Right atrium auricular region (tissue), 2 donors: ENCODE measurements around the gene SWI5. TPM values are rescaled to one million over a fixed set of nuclear protein-coding genes. Genes with fewer than 3 reads are reported as not detected.

Experiments
- DNase-seq: peaks from one replicate; pipeline ENCODE4 v3.0.0-alpha.2; 2019; ENCODE audit warnings: low spot score
- H3K27ac ChIP-seq, 2 donors: fragments of 200-600 bp; sonication (generic); 1 replicate in 1 of 2; 2 replicates in 1 of 2; pipeline ENCODE4 v1.5.1; 2016 to 2019
- H3K27me3 ChIP-seq, 2 donors: fragments of 200-600 bp; sonication (generic); one replicate each; pipeline versions ENCODE4 v1.5.1 to v1.6.0; 2017 to 2019
- H3K36me3 ChIP-seq: fragments of 200-600 bp; sonication (generic); one replicate; pipeline ENCODE4 v1.5.1; 2016
- H3K4me1 ChIP-seq, 2 donors: fragments of 200-600 bp; sonication (generic); one replicate each; pipeline versions ENCODE4 v1.5.1 to v1.6.0; 2017 to 2019
- H3K4me3 ChIP-seq, 2 donors: fragments of 200-600 bp; sonication (generic); 1 replicate in 1 of 2; 2 replicates in 1 of 2; pipeline ENCODE4 v1.5.1; 2017 to 2019; ENCODE audit warnings: mild to moderate bottlenecking in 1 of 2, moderate library complexity in 1 of 2
- H3K9me3 ChIP-seq, 2 donors: fragments of 200-600 bp; sonication (generic); one replicate each; pipeline ENCODE4 v1.5.1; 2019
- CTCF ChIP-seq, 2 donors: fragments of 200-600 bp; sonication (generic); IDR thresholded peaks; one replicate each; pipeline ENCODE4 v1.5.1; 2019; ENCODE audit warnings: antibody characterized with exemption in 2 of 2
- total RNA-seq, 2 donors: library from RNA; depleted of rRNA; stranded (reverse); fragments of >200 nt; gene quantifications; one replicate each; pipeline ENCODE4 v1.1.0, GENCODE V29; 2016

Gene SWI5
- total RNA-seq, 2 donors from 2014 or later = 21.5 to 23.0 TPM

- Histone ChIP-seq H3K4me1 (no peaks in the 10 kb centered on the region), H3K36me3 (peaks cover 72% of the 10 kb centered on the region), H3K27ac (no peak overlapping the region), H3K27me3 (no peaks in the 10 kb centered on the region), H3K4me3 (no peak overlapping the region), H3K9me3 (no peaks in the 10 kb centered on the region)
- no peak for TF ChIP-seq CTCF (IDR thresholded peaks at IDR 0.05)
- DNase-seq = no peak
These were observed 9.0 kb upstream of the SWI5 start for GRCh38 chr9:128266868-128267590.

GRCh38 chr9:128271112-128271511, 5.0 kb upstream of the SWI5 start:
- Histone ChIP-seq H3K27me3 (no peaks in the 10 kb centered on the region), H3K9me3 (no peaks in the 10 kb centered on the region), H3K27ac (no peak overlapping the region), H3K4me3 (no peak overlapping the region), H3K4me1 (peaks cover 0 to 16% of the 10 kb centered on the region in 2 donors), H3K36me3 (peaks cover 51% of the 10 kb centered on the region)
- TF ChIP-seq CTCF (IDR thresholded peaks at IDR 0.05) = no peak
- DNase-seq = no peak

- Histone ChIP-seq H3K27me3 (no peaks in the 10 kb centered on the region), H3K36me3 (peaks cover 49% of the 10 kb centered on the region), H3K9me3 (no peaks in the 10 kb centered on the region), H3K4me1 (peaks cover 0 to 17% of the 10 kb centered on the region in 2 donors), H3K27ac (no peak overlapping the region), H3K4me3 (no peak overlapping the region)
- no peak for TF ChIP-seq CTCF (IDR thresholded peaks at IDR 0.05)
- no peak for DNase-seq
These were observed 4.6 kb upstream of the SWI5 start for GRCh38 chr9:128271512-128271911.

GRCh38 chr9:128274245-128274644, 1.8 kb upstream of the SWI5 start:
- no peak for DNase-seq
- Histone ChIP-seq H3K4me3 (peak overlapping the region; percentile 86 to 96), H3K27ac (peak overlapping the region in 1 of 2 donors; percentile 97), H3K4me1 (peaks cover 0 to 33% of the 10 kb centered on the region in 2 donors), H3K36me3 (peaks cover 31% of the 10 kb centered on the region), H3K27me3 (no peaks in the 10 kb centered on the region), H3K9me3 (no peaks in the 10 kb centered on the region)
- no peak for TF ChIP-seq CTCF (IDR thresholded peaks at IDR 0.05)

GRCh38 chr9:128275198-128276007, 673 bp upstream of the SWI5 start, which contains the start of gene GOLGA2:
Gene GOLGA2 (minus strand): TSS chr9:128276007. CDS start chr9:128275976, 31 bp downstream.
- DNase-seq = peak; percentile 65
- H3K27me3 ChIP-seq = no peaks in the 10 kb centered on the region
- H3K36me3 ChIP-seq = peaks cover 29% of the 10 kb centered on the region
- H3K4me3 ChIP-seq = peak within 1 kb of the TSS; percentile 86 to 96
- H3K9me3 ChIP-seq = no peaks in the 10 kb centered on the region
- TF ChIP-seq CTCF (IDR thresholded peaks at IDR 0.05) = no peak
- H3K27ac ChIP-seq = peak within 1 kb of the TSS; percentile 90 to 97
- peaks cover 0 to 41% of the 10 kb centered on the region in 2 donors for H3K4me1 ChIP-seq
